Liver (tissue), 9 donors: ENCODE measurements around the gene ASIC3. TPM values are rescaled to one million over a fixed set of nuclear protein-coding genes. Genes with fewer than 3 reads are reported as not detected.

Experiments
- DNase-seq: peaks from one replicate; pipeline ENCODE4 v3.0.0-alpha.2; 2017; ENCODE audit warnings: low spot score
- H3K27ac ChIP-seq, 2 donors: one replicate each; pipeline ENCODE4 v1.7.0; 2013; ENCODE audit warnings: inconsistent platforms in 2 of 2, low read length in 2 of 2, control low read depth in 1 of 2, low read depth in 1 of 2, mild to moderate bottlenecking in 1 of 2
- H3K27me3 ChIP-seq, 4 donors: one replicate each; pipeline versions ENCODE4 v1.6.1 to v1.7.0; 2013; ENCODE audit warnings: low read length in 3 of 4, inconsistent platforms in 1 of 4, mild to moderate bottlenecking in 1 of 4, moderate library complexity in 1 of 4; ENCODE audit not compliant: control insufficient read depth in 4 of 4, insufficient read depth in 4 of 4
- H3K36me3 ChIP-seq, 4 donors: one replicate each; pipeline versions ENCODE4 v1.6.1 to v1.7.0; 2013; ENCODE audit warnings: low read length in 3 of 4, mild to moderate bottlenecking in 3 of 4, low read depth in 1 of 4, moderate library complexity in 1 of 4; ENCODE audit not compliant: control insufficient read depth in 4 of 4, insufficient read depth in 3 of 4
- H3K4me1 ChIP-seq, 4 donors: one replicate each; pipeline versions ENCODE4 v1.6.1 to v1.7.0; 2013; ENCODE audit warnings: low read length in 3 of 4, mild to moderate bottlenecking in 3 of 4, moderate library complexity in 1 of 4; ENCODE audit not compliant: control insufficient read depth in 4 of 4, insufficient read depth in 4 of 4
- H3K4me3 ChIP-seq, 3 donors: one replicate each; pipeline versions ENCODE4 v1.6.1 to v1.7.0; 2013; ENCODE audit warnings: low read length in 3 of 3, control low read depth in 1 of 3, low read depth in 1 of 3, mild to moderate bottlenecking in 1 of 3
- H3K9ac ChIP-seq, 2 donors: one replicate each; pipeline ENCODE4 v1.7.0; 2013; ENCODE audit warnings: low read length in 2 of 2, mild to moderate bottlenecking in 2 of 2, moderate library complexity in 2 of 2, control low read depth in 1 of 2, low read depth in 1 of 2
- H3K9me3 ChIP-seq, 4 donors: one replicate each; pipeline versions ENCODE4 v1.6.1 to v1.7.0; 2013; ENCODE audit warnings: low read length in 3 of 4; ENCODE audit not compliant: control insufficient read depth in 4 of 4
- ATF3 ChIP-seq: IDR thresholded peaks from 2 replicates; pipeline ENCODE4 v1.6.1; 2016; ENCODE audit warnings: antibody characterized with exemption
- CTCF ChIP-seq: fragments of 150-350 bp; IDR thresholded peaks from 2 replicates; pipeline ENCODE4 v1.5.1; 2017; ENCODE audit warnings: improper control_type of control experiment, low read depth, low read length; ENCODE audit not compliant: missing input control
- EGR1 ChIP-seq, 2 donors: IDR thresholded peaks; 2 replicates each; pipeline ENCODE4 v1.6.1; 2016 to 2018; ENCODE audit warnings: antibody characterized with exemption in 2 of 2, low read depth in 2 of 2
- FOXA1 ChIP-seq: IDR thresholded peaks from 2 replicates; pipeline ENCODE4 v1.6.1; 2016; ENCODE audit warnings: antibody characterized with exemption
- FOXA2 ChIP-seq: IDR thresholded peaks from 2 replicates; pipeline ENCODE4 v1.6.1; 2016; ENCODE audit warnings: antibody characterized with exemption
- GABPA ChIP-seq, 2 donors: IDR thresholded peaks in 1 of 2; conservative IDR thresholded peaks in 1 of 2; 2 replicates each; pipeline ENCODE4 v1.6.1; 2016; ENCODE audit warnings: antibody characterized with exemption in 2 of 2, mild to moderate bottlenecking in 1 of 2, moderate library complexity in 1 of 2
- HNF4A ChIP-seq, 2 donors: conservative IDR thresholded peaks; 2 replicates each; pipeline ENCODE4 v1.6.1; 2016; ENCODE audit warnings: antibody characterized with exemption in 2 of 2, mild to moderate bottlenecking in 2 of 2
- HNF4G ChIP-seq: IDR thresholded peaks from 2 replicates; pipeline ENCODE4 v1.6.1; 2016; ENCODE audit warnings: antibody characterized with exemption
- JUND ChIP-seq, 2 donors: IDR thresholded peaks; 2 replicates each; pipeline ENCODE4 v1.6.1; 2016; ENCODE audit warnings: antibody characterized with exemption in 2 of 2
- MAX ChIP-seq: IDR thresholded peaks from 2 replicates; pipeline ENCODE4 v1.6.1; 2016; ENCODE audit warnings: antibody characterized with exemption
- NR2F2 ChIP-seq: IDR thresholded peaks from 2 replicates; pipeline ENCODE4 v1.6.1; 2016; ENCODE audit warnings: antibody characterized with exemption
- RAD21 ChIP-seq, 2 donors: IDR thresholded peaks; 2 replicates each; pipeline ENCODE4 v1.6.1; 2016; ENCODE audit warnings: antibody characterized with exemption in 2 of 2, mild to moderate bottlenecking in 2 of 2
- REST ChIP-seq: IDR thresholded peaks from 2 replicates; pipeline ENCODE4 v1.6.1; 2016; ENCODE audit warnings: antibody characterized with exemption, mild to moderate bottlenecking
- RXRA ChIP-seq, 2 donors: IDR thresholded peaks; 2 replicates each; pipeline ENCODE4 v1.6.1; 2017 to 2018; ENCODE audit warnings: antibody characterized with exemption in 2 of 2, mild to moderate bottlenecking in 1 of 2
- SP1 ChIP-seq: IDR thresholded peaks from 2 replicates; pipeline ENCODE4 v1.6.1; 2018; ENCODE audit warnings: antibody characterized with exemption, mild to moderate bottlenecking
- TAF1 ChIP-seq: conservative IDR thresholded peaks from 2 replicates; pipeline ENCODE4 v1.6.1; 2016; ENCODE audit warnings: antibody characterized with exemption, mild to moderate bottlenecking
- YY1 ChIP-seq: IDR thresholded peaks from 2 replicates; pipeline ENCODE4 v1.6.1; 2016; ENCODE audit warnings: antibody characterized with exemption, mild to moderate bottlenecking
- ZBTB33 ChIP-seq: IDR thresholded peaks from 2 replicates; pipeline ENCODE4 v1.6.1; 2016; ENCODE audit warnings: antibody characterized with exemption
- WGBS: extraction: QIAGEN DNeasy Blood & Tissue Kit; methylation state at CpG from one replicate; pipeline ENCODE4 v1.1.7; 2013; 5-methylcytosine and 5-hydroxymethylcytosine counted together
- polyA plus RNA-seq, 2 donors: library from polyadenylated mRNA; stranded (reverse) in 1 of 2; unstranded in 1 of 2; fragments of 200-250 nt in 1 of 2; fragments of >200 nt in 1 of 2; fragmentation: Nextera tagmentation in 1 of 2; extraction: Ambion mirVana in 1 of 2; gene quantifications; one replicate each; pipeline versions ENCODE4 v1.2.1 to v1.2.3, GENCODE V29; 2013 to 2015
- total RNA-seq, 2 donors: library from RNA; depleted of rRNA; stranded (reverse); fragments of >200 nt; gene quantifications; one replicate each; pipeline ENCODE4 v1.2.3, GENCODE V29; 2014
- donor health status: healthy.
- donor health status: healthy.
- donor health status: healthy.
- donor health status: healthy.
- donor health status: healthy.

Gene ASIC3
- total and polyA plus RNA-seq, 4 donors, result 0.05 to 1.0 (median 0.39) TPM

- no peak for DNase-seq
- no peak overlapping the region for H3K4me3 ChIP-seq
- H3K9ac ChIP-seq, result no peak overlapping the region
- H3K27ac ChIP-seq, result no peak overlapping the region
- peaks cover 46 to 91% (median 50%) of the 10 kb centered on the region in 4 donors for H3K36me3 ChIP-seq
- H3K27me3 ChIP-seq, result no peaks in the 10 kb centered on the region
- H3K4me1 ChIP-seq, result peaks cover 0 to under 1% (median 0%) of the 10 kb centered on the region in 4 donors
- no peaks in the 10 kb centered on the region for H3K9me3 ChIP-seq
- TF ChIP-seq JUND (IDR thresholded peaks at IDR 0.05), result no peak
- no peak for TF ChIP-seq HNF4G
- no peak for TF ChIP-seq FOXA1
- no peak for TF ChIP-seq YY1
- no peak for TF ChIP-seq NR2F2
- no peak for TF ChIP-seq ZBTB33
- no peak for TF ChIP-seq FOXA2
- no peak for TF ChIP-seq RAD21 (IDR thresholded peaks at IDR 0.05)
- no peak for TF ChIP-seq REST
- TF ChIP-seq MAX, result no peak
- no peak for TF ChIP-seq RXRA (IDR thresholded peaks at IDR 0.05)
- no peak for TF ChIP-seq GABPA (IDR thresholded peaks at IDR 0.05 in 1 of 2, conservative IDR thresholded peaks at IDR 0.05 in 1 of 2)
- TF ChIP-seq TAF1, result no peak
- no peak for TF ChIP-seq CTCF
- TF ChIP-seq SP1, result no peak
- TF ChIP-seq ATF3, result no peak
- no peak for TF ChIP-seq EGR1 (IDR thresholded peaks at IDR 0.05; ENCODE audit: low read depth in 2 of 2)
- TF ChIP-seq HNF4A (conservative IDR thresholded peaks at IDR 0.05), result no peak
- WGBS, result 94% methylated on average over 15 of the region's 15 CpGs
Measured at GRCh38 chr7:151070574-151070960, 22.2 kb downstream of the ASIC3 start.
